RPMI7951 (cell line): Measurements from ENCODE around the gene SH3BP1. TPM values are rescaled to one million over a fixed set of nuclear protein-coding genes. Genes with fewer than 3 reads are reported as not detected.
"Not testable (repeated sequence)": the region's sequence is repeated elsewhere in the genome, so short reads cannot be mapped to it uniquely, and the experiment has no call there.

ENCODE experiments used
- DNase-seq: peaks from one replicate; pipeline ENCODE4 v3.0.0-alpha.2; 2012; ENCODE audit warnings: low read depth
- total RNA-seq: library from RNA; depleted of rRNA; stranded (reverse); fragments of >200 nt; shearing (Covaris generic); gene quantifications from 2 replicates; pipeline ENCODE4 v1.2.3, GENCODE V29; 2014

SH3BP1 gene
- total RNA-seq, 1 experiment from 2014 or later: 19.9 TPM

DNA sequence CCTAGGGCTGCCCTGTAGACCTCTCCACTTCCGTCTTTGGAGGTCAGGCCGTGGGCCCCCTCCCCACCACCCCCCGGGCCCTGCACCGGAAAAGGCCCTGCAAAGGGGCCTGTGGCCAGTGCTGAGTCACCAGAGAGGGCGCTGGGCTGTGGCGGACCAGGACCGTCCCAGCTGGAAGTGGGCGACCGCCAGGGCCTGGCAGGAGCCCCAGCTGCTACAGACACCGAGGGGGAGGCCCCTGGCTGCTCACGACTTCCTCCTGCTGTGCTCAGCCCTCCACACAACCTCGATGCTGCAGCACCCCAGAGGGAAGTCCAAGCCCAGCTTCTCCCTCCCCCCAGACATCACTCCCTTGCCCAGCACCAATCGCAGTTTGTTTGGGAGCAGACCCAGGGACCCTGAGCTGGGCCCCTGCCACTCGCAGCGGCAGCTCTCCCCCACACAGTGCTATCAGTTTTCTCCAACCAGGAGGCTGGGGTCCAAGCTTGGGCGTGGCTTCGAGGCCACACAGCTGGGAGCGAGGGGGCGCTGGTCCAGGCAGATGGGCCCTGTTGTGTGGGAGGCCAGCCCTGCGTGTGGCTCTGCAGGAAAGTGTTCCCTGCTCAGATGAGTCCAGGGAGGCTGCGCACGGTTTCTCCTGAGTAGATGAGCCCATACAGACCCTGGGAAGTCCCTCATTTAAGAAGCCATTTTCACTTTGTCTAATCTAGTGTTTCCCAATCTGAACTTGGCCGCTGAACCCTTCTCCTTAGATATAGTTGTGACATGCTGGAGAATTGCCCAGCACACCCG is 5.6 kb upstream of the SH3BP1 start:
- peak; percentile 96 for DNase-seq

GRCh38 chr22:37634417-37634924 is 5.0 kb upstream of the SH3BP1 start:
- no peak for DNase-seq

DNA sequence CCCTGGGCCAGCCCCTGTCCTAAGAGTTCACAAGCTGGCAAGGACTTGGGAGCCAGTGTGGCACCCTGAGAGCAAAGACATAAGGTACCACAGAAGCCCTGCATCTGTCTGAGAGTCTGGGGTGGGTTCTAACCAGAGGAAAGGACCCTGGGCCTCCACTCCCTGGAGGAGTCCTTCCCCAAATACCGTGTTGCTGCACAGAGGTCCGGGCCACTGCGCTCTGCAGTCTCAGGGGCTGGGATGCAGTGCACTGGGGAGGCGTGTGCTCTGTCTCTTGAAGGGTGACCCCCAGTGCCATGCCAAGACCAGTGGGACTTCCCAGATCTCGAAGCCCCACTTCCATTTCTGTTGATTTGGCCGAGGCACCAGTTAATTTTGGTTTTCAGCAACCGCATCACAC is 4.3 kb upstream of the SH3BP1 start:
- DNase-seq: no peak

DNA sequence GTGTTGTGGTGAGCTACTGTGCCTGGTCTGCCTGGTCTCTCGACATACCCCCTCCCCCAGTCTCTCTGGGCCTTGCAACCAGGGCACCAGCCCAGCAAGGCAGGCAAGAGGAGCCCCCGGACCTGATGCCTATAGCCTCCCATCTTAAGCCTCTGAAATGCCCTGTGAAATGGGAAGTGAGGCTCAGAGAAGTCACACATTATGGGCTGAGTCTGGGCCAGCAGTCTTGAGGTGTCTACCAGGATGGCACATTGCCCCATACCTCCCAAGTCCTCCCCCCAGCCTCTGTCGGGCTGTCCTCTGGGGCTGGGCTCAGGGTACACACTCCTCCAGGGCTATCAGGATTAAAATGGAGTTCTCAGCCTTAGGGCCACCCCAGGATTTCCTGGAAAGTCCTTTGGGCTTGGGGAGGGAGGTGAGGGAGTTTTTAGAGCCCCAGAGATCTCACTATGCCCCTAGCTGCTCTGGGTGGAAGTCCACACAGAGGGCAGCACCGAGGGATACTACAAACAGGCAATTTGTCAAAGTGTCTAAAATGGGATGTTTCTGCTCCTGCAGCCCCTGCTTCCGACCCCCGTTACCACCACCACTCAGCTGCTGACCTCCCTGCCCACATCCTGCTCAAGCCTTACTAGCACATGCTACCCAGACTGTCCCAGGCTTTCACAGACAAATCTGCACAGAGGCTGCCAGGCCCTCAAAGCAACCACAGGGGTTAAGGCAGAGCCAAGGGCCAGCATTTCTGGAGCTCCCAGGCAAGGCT is 3.1 kb upstream of the SH3BP1 start:
- DNase-seq: peak; percentile 97

DNA sequence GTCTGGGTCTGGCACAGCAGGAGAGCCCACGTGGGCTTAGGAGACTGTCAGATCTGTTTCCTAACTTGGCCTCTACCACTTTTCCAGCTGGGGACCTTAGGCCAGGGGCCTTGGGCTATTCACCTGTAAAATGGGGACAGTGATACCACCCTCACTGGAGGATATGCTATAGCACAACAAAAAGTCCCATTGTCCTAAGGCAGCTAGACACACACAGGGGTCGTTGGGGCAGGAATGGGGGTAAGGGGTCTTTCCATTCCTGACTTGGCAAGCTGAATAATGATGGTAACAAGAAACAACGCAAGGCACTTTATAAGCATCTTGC is 2.6 kb upstream of the SH3BP1 start:
- DNase-seq: no peak

- no peak for DNase-seq
Measured at GRCh38 chr22:37638391-37639069, 939 bp upstream of the SH3BP1 start.

GRCh38 chr22:37639771-37640590 is 512 bp downstream of the SH3BP1 start:
- DNase-seq: no peak

DNA sequence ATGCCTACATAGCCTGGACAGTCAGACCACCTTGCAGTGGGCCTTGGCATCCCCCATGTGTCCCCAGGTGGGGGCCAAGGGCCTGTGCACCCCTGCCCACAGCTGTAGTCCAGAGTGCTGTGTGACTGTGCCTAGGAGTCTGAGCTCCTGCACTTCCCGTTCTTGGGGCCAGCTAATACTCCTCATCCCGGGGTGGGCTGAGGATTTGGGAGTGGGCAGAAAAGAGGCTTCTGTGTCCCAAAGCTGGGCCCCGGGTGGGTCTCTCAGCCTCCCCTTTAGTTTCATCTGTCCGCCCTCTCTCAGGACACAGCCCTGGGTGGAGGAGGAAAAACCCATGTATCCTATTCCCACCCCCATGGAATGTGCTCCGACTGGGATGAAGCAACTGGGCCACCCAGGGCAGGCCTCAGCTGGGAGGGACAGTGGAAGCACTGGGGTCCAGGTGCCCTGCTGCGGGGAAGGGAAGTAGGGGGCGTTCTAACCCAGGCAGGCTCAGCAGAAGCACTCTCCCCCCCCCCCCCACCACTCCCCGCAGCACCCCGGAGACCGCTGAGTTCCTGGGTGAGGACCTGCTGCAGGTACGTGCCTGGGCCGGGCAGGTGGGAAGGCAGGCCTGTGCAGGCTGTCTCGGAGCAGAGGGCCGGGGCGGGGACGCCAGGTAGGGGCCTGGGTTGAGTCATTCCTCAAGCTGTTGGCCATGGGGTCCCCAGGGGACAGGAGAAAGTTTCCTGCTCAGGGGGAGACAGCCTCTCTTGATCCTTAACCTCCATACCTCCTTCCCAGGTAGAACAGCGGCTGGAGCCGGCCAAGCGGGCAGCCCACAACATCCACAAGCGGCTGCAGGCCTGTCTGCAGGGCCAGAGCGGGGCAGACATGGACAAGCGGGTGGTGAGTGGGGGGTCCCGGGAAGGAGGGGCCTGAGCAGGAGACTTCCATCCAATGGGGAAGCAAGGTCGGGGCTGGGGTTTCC is 1.4 kb downstream of the SH3BP1 start:
- no peak for DNase-seq

GRCh38 chr22:37641561-37641949 is 2.1 kb downstream of the SH3BP1 start:
- no peak for DNase-seq

DNA sequence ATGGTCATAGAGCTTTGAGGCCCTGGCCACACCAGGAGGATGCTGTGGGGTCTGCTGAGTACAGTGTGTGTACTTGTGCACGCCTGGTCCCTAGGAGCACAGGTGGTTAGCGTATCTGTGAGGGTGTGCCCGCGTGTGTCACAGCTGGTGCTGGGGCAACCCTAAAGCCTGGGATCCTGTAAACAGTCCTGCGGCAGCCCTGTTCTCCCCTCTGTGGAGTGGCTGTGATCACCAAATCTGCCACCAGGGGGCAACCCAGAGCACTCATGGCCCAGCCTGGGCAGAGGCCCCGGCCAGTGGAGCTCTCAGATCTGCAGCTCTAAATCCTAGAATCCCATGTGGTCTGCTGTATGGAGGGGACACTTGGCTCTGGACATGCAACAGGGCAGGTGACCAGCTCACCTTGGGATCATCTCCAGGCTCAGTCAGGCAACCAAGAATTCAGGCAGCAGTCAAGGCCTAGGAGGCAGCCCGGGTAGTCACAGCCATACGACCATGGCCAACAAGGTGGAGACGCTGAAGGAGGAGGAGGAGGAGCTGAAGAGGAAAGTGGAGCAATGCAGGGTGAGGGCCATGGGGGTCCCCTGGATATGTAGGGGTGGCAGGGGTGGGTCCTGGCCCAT is 3.9 kb downstream of the SH3BP1 start:
- peak; percentile 66 for DNase-seq

DNA sequence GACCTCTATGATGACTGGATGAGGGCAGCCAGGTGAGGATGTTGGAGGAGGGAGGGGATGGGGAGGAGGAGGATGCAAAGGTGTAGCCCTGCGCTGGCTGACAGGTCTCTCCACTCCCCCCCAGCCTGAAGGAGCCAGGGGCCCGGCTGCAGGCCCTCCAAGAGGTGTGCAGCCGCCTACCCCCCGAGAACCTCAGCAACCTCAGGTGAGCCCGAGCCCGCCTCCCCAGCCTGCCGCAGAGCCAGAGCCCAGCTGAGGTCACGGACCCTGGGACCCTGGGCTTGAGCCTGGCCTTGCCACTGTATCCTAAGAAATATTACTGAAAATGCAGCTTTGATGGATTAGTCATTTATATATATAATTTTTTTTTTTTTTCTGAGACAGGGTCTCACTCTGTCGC is 7.8 kb downstream of the SH3BP1 start:
- DNase-seq: no peak

DNA sequence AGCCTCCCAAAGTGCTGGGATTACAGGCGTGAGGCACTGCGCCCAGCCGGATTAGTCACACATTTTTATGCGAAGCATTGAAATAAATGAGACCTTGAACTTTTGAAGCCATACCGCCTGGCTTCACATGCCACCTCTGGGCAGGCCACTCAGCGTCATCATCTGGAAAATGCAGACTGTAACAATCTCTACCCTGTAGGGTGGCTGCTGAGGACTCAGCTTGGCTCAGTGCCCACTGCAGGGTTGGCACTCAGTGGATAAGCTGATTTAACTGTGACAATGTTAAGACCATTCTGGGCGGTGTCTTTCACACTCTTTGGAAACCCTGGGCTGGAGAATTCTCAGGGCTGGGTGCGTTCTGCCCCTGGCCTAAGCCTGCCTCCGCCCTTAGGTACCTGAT is 8.5 kb downstream of the SH3BP1 start:
- DNase-seq: no peak

DNA sequence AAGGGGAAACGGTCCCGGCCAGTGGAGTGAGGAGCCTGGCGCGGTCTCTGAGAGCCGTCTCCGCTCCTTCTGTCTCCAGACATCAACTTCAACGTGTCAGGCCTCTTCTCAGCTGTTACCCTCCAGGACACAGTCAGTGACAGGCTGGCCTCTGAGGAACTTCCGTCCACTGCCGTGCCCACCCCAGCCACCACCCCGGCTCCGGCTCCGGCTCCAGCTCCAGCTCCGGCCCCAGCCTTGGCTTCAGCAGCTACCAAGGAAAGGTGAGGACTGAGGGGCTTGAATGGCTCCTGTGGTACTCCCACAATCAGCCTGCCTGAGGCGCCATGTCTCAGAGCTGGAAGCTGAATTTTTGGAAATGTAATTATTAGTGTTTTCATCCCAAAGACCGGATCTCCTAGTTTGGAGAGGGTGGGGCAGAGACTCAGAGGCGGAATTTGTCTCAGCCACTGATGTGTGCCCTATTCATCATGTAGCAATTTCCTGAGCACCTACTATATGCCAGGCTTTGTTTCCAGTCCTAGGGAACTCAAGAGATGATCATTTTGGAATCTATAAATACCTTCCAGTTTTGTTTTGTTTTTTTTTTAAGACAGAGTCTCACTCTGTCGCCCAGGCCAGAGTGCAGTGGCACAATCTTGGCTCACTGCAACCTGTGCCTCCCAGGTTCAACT is 11.1 kb downstream of the SH3BP1 start:
- no peak for DNase-seq

DNA sequence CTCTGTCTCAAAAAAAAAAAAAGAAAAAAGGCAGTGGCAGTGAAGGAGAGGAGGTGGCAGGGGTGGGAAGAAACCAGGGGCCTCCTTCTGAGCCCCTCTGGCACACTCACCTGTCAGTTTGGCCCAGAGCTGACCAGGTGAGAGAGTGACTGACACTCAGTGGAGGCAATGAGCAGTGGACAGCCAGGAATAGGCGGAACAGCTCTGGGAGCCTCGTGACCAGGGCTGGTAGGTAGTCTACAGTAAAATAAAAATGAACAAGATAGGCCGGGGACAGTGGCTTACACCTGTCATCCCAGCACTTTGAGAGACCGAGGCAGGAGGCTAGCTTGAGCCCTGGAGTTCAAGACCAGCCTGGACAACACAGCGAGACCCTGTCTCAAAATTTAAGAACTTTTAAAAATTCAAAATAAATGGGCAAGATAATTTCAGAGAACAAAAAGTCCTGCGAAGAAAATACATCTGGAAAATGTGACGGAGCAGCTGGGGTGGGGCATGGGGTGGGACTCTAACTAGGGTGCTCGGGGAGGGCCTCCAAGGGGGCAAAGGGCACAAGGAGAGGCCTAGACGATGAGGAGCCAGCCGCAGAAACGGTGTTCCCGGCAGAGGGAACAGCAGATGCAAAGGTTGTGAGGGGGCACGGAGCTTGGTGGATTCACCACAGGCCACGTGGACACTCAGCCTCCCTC is 15.2 kb downstream of the SH3BP1 start:
- DNase-seq: no peak

GRCh38 chr22:37655252-37655563 is 15.7 kb downstream of the SH3BP1 start:
- no peak for DNase-seq

DNA sequence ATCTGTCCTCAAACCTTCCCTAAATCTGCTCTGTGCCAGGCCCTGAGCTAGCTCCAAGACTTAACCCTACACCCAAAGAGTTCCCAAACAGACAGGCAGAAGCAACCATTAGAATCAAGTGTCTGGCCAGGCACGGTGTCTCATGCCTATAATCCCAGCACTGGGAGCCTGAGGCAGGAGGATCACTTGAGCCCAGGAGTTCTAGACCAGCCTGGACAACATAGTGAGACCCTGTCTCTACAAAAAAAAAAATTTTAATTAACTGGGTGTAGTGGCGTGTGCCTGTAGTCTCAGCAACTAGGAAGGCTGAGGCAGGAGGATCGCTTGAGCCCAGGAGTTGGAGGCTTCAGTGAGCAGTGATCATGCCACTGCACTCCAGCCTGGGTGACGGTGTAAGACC is 17.1 kb downstream of the SH3BP1 start:
- DNase-seq: not testable (repeated sequence)

DNA sequence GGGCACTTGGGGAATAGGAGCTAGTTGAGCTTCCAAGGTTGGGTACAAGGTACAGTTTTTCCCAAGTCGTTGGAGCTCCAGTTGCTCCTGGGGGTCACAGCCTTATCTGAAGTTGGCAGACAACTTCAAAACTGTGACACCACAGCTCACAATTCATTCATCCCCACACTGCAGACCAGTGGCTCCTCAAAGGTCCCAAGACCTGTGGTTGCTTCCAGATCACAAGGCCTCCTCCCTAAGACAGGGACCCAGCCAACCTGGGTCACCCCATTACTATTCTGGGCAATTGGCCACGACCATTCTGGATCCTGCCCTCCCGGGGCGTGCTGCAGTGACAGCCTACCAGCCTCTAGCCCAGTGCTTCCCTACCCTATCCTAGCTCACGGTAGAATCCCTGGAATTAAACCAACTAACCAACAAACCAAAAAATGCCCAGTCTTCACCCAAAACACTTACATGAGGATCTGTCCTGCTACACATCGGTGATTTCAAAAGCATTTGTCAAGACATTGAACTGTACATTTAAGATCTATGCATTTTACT is 18.2 kb downstream of the SH3BP1 start:
- DNase-seq: no peak

DNA sequence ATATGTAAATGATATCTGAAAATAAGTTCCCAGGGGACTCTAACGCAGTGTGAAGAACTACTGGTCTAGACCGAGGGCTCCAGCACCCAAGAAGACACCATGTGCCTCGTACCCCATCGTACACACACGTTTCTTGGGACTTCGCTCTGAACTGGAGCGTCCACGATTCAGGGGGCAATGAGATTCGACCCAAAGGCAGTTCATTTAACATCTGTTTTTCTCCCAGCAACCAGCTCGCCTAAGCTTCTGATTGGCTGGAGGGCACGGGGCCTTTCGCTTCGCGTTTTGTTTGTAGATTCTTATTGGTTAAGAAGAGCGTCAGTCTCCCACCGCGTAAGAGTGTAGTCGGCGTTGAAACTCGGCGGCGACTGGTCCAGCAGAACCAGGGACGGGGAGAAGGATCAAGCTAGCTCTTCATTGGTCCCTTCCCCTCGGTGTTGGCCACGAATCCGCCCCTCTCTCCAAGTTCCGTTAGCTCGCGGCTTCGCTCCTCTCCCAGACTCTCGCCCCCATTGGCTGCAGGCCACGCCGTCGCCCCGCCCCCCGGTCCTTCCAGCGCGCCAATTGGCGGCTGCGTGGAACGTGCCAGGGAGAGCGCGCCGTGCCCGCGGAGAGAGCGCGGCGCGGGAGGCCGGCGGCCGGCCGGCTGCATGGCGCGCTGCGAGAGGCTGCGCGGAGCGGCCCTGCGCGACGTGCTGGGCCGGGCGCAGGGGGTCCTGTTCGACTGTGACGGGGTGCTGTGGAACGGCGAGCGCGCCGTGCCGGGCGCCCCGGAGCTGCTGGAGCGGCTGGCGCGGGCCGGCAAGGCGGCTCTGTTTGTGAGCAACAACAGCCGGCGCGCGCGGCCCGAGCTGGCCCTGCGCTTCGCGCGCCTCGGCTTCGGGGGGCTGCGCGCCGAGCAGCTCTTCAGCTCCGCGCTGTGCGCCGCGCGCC is 18.9 kb downstream of the SH3BP1 start, which contains the start of gene PDXP:
Gene PDXP (plus strand): TSS at position 591 of the 933 bp plus-strand sequence. CDS start 60 bp downstream, at position 651.
- DNase-seq: peak; percentile 100
